ENCODE data around the gene C6orf52.

C6orf52 gene

GRCh38 chr6:10643201-10643651, 51.2 kb downstream of the C6orf52 start:
- DNase-seq = no peak

- DNase-seq = no peak
These were observed 52.9 kb downstream of the C6orf52 start for GRCh38 chr6:10641528-10641927.

GRCh38 chr6:10640412-10640811, 54.0 kb downstream of the C6orf52 start:
- no peak for DNase-seq

DNA sequence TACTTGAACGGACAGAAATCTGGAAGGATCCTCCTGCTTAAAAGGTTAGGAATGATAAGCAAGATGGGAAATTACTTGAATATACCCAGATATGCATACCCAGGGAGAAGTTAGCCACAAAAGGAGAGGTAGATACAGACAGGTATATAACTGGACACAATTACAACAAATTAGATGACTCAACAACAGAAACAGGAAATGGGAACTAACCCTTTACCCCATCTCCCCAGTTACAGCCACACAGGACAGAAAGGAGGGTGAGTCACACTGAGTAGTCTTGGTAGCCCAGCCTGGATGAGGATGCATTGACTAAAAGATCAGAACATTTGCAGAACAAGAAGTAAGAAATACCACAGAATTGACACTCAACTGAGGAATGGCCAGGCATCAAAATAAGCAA, 61.2 kb downstream of the C6orf52 start:
- peak; percentile 90 for DNase-seq

- DNase-seq = no peak
These were observed 64.2 kb downstream of the C6orf52 start for GRCh38 chr6:10630178-10630577.

DNA sequence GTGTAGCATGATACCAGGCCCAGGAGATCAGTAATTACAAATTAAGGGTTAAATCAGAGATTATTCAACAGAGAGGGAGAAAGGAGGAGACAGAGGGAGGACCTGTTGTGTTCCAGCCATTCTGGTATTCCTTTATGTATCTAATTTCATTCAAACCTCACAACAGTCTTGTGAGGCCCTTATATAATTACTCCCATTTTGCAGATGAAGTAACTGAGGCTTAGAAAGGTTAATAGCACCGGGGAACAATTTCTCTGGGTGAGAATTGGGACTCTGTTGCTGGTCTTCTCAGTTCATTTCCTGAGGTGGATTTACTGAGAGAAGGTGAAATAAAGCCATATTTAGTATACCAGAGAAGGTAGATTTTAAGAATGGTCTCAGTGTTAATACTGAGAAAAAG, 66.6 kb downstream of the C6orf52 start:
- DNase-seq = no peak

DNA sequence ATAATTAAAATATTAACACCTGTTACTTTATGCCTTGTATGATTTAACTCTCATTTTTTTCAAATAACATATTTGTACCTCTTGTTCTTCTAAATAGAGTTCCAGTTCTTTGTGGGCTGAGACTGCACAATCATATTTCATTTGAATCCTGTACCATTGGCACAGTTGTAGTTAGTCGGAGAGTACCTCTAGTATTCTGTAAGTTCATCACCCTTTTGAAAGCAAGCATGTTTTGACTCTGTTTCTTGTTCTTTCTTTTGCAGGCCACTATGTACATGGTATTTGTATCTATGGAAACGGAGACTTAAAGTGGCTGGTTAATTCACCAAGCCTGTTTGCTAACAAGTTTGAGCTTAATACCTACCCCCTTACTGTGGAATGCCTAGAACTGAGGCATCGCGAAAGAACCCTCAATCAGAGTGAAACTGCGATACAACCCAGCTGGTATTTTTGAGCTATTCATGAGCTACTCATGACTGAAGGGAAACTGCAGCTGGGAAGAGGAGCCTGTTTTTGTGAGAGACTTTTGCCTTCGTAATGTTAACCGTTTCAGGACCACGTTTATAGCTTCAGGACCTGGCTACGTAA, 68.2 kb downstream of the C6orf52 start:
- DNase-seq = no peak

DNA sequence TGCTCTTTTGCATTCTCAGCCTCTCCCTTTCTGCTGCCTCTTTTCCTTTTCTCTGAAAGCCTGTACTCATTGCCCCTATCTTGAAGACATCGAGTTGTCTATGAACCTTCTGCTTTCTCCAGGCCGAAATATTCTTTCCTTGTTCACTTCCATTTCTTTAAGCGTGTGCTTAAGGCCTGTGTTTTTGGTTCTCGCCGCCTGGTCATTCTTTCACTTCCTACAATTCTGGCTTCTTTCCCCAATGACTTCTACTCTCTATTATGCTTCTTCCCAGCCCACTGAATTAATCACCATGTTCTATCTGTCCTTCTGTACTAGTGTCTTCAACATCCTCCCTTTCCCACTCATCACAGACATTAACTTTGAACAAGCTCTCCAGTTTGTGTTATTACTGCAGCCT, 69.6 kb downstream of the C6orf52 start:
- no peak for DNase-seq

DNA sequence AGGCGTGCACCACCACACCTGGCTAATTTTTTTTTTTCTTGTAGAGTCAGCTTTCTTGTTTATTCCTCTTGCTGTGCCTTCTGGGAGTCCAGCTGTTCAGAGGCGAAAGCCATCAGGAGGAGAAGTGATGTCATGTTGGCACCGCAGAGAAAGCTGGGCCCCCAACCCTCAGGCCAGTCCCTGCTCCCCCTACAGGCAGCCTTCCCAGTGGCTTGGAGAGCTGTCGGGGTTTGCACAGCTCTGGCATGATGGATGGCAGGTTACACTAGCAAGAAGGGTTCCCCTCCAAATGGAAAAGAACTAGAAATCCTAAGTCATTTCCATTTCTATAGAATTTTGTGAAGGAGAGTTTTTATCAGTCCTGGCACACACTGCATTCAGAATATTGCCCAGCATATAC, 72.6 kb downstream of the C6orf52 start:
- DNase-seq = no peak

Measured in NCI-H226 (cell line).